Activated T-cell treated with anti-CD3 and anti-CD28 coated beads, Interleukin-2, amount 50 U/mL, for 4 hours (primary cell): ENCODE data around the gene REXO5. TPM values are rescaled to one million over a fixed set of nuclear protein-coding genes. Genes with fewer than 3 reads are reported as not detected.

Experiments used
- ATAC-seq, 2 donors: fragments of 200-7000 bp; cut with Tn5 transposase; one replicate each; pipeline ENCODE4 v1.10.0; 2021
- DNase-seq: peaks from one replicate; pipeline ENCODE4 v3.0.0-alpha.2; 2020
- H3K27me3 Mint-ChIP-seq: one replicate; pipeline ENCODE4 v1.8.0; 2021; ENCODE audit warnings: low read depth, mixed read lengths
- H3K36me3 Mint-ChIP-seq: one replicate; pipeline ENCODE4 v1.8.0; 2022; ENCODE audit warnings: mixed read lengths; ENCODE audit not compliant: insufficient read depth
- H3K4me1 Mint-ChIP-seq: one replicate; pipeline ENCODE4 v1.8.0; 2021; ENCODE audit warnings: low read depth, mixed read lengths
- H3K4me3 Mint-ChIP-seq: one replicate; pipeline ENCODE4 v1.8.0; 2021; ENCODE audit warnings: mild to moderate bottlenecking, moderate library complexity, mixed read lengths
- H3K9me3 Mint-ChIP-seq: one replicate; pipeline ENCODE4 v1.8.0; 2021; ENCODE audit warnings: mixed read lengths
- total RNA-seq, 3 donors: library from RNA; stranded (reverse); gene quantifications; one replicate each; pipeline ENCODE4 v1.2.1, GENCODE V29; 2021

The REXO5 gene
- total RNA-seq, 3 donors from 2014 or later = 2.9 to 3.9 (median 2.9) TPM

- ATAC-seq = no peak
Measured at GRCh38 chr16:20865420-20866131, 59.2 kb downstream of the REXO5 start.

DNA sequence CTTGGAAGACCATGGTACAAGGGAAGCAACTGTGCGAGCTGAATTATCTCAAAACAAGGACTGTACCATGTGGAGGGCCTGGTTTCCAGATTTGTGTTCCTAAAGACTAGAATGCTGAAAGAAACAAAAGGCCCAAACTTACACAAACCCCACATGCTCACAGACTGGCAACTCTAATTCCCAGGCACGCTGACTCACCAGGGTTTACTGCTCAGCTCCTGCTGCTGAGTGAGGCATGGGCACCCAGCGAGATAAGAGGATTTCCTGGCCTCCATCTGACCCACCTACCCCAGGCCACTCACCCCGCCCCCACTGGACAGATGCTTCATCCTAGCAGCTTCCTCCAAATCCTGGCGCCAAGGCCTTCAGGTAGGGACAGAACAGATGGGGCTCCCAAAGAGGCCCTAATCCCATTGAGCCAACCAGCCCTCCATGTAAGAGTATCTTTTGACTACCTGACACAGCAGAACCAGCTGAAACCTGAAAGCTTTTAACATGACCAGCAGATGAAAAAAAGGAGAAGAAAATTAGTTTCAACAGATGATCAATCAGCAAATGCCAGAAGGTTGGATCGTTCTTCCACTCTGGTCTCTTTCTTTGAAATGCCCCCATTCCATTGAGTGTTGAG lies 59.9 kb downstream of the REXO5 start:
- peaks cover 6% of the 10 kb centered on the region for H3K36me3 Mint-ChIP-seq
- no peaks in the 10 kb centered on the region for H3K9me3 Mint-ChIP-seq
- no peaks in the 10 kb centered on the region for H3K27me3 Mint-ChIP-seq
- no peak overlapping the region for H3K4me3 Mint-ChIP-seq
- no peak for DNase-seq
- H3K4me1 Mint-ChIP-seq = peaks cover 16% of the 10 kb centered on the region
- ATAC-seq = no peak

More at GRCh38 chr16:20865420-20866131, 59.2 kb downstream of the REXO5 start:
- Mint-ChIP-seq H3K4me3 (no peak overlapping the region), H3K4me1 (peaks cover 16% of the 10 kb centered on the region), H3K36me3 (peaks cover 7% of the 10 kb centered on the region), H3K27me3 (no peaks in the 10 kb centered on the region), H3K9me3 (no peaks in the 10 kb centered on the region)
- DNase-seq = no peak

DNA sequence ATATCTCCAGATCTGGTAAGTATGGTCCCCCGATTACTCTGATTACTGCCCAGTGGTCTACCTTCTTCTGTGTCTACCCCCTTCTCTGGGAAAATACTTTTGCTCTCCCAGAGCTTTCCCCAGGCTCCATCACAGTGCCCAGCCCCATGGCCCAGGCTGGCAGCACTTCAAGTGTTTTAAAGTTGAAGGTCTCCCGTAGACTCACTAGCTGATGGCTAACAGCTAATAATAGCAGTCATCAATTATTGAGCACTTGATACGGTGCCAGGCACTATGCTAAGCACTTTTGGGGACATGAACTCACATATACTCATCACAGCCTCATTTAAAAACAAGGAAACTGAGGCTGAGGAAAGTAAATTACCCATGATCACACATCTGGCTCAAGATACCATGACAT lies 60.5 kb downstream of the REXO5 start:
- ATAC-seq (no peak), DNase-seq (no peak)
- Mint-ChIP-seq H3K27me3 (no peaks in the 10 kb centered on the region), H3K4me3 (no peak overlapping the region), H3K4me1 (peaks cover 16% of the 10 kb centered on the region), H3K9me3 (no peaks in the 10 kb centered on the region), H3K36me3 (peaks cover 6% of the 10 kb centered on the region)

- Mint-ChIP-seq H3K4me1 (peaks cover 20% of the 10 kb centered on the region), H3K4me3 (no peak overlapping the region), H3K36me3 (peaks cover under 1% of the 10 kb centered on the region), H3K27me3 (no peaks in the 10 kb centered on the region), H3K9me3 (no peaks in the 10 kb centered on the region)
- no peak for DNase-seq
- no peak for ATAC-seq
Measured at GRCh38 chr16:20867585-20867984, 61.3 kb downstream of the REXO5 start.

DNA sequence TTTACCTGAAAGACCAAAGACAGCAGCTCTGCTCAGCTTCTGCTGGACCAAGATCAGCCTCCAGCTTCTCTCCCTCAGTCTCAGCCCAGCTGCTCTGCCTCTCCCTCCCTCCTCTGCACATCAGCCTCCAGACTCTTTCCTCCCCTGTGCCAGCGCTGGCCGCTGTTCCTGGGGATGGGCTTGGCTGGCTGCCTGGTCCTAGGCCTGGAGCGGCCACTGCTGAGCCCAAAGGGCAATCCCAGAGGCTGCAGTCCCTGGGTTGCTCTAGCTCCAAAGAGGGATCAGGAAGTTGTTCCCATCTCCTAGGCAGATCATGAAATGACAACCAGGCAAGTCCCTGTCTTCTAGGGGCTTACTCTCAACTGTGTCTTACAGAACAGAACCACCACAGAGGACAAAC lies 62.6 kb downstream of the REXO5 start:
- H3K36me3 Mint-ChIP-seq = no peaks in the 10 kb centered on the region
- ATAC-seq = no peak
- H3K4me3 Mint-ChIP-seq = no peak overlapping the region
- no peaks in the 10 kb centered on the region for H3K9me3 Mint-ChIP-seq
- DNase-seq = no peak
- H3K4me1 Mint-ChIP-seq = peaks cover 30% of the 10 kb centered on the region
- no peaks in the 10 kb centered on the region for H3K27me3 Mint-ChIP-seq

DNA sequence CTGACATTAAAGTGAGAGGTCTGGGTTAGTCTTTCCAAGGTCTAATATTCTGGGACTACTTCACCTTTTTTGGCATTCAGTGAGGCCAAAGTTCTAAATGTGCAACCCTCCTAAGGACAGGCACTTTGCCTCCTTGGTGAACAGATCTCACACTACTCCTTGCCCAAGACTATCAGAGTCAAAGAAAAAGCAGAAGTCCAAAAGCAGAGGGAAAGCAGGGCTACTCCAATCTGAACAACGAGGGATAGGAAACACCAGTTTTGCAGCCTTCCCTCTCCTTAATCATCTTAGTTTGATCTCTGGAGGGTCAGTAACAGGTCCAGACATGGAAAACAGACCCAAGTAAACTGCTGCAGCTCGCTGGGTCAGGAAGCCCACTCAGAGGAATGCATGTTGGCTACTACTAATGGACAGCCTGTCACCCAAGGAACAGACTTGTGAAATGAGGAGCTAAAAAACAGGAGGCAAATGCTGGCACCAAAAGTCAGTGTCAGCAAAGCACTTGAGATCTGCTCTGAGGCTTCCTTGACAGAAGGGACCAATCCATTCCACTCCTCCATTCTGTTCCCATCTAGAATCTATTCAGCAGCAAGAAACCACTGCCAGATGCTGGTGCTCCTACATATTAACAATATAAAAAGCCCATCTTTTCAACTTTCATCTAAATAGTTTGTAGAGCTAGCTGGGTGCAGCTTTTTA lies 63.9 kb downstream of the REXO5 start:
- Mint-ChIP-seq H3K9me3 (no peaks in the 10 kb centered on the region), H3K4me1 (peaks cover 41% of the 10 kb centered on the region), H3K36me3 (no peaks in the 10 kb centered on the region), H3K27me3 (no peaks in the 10 kb centered on the region), H3K4me3 (no peak overlapping the region)
- DNase-seq (no peak), ATAC-seq (no peak)

DNA sequence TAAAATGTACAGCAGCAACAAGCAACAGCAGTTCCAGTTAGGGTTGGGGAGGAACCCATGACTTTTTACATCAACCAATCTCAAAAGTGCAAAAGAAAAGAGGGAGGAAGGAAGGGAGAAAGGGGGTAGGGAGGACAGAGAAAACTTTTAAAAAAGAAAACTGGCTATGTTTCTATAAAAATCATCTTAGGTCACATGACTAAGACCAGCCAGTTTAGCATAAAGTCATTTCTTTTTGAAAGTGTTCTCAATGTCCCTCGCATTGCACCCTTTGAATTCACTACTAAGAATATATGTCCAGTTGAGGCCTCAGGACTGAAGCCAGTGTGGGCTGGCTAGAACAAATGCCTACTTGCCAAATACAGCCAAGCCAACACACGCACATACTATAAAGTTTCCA lies 64.9 kb downstream of the REXO5 start:
- Mint-ChIP-seq H3K4me1 (peaks cover 37% of the 10 kb centered on the region), H3K36me3 (peaks cover 1% of the 10 kb centered on the region), H3K4me3 (no peak overlapping the region), H3K9me3 (no peaks in the 10 kb centered on the region), H3K27me3 (no peaks in the 10 kb centered on the region)
- DNase-seq = no peak
- no peak for ATAC-seq

DNA sequence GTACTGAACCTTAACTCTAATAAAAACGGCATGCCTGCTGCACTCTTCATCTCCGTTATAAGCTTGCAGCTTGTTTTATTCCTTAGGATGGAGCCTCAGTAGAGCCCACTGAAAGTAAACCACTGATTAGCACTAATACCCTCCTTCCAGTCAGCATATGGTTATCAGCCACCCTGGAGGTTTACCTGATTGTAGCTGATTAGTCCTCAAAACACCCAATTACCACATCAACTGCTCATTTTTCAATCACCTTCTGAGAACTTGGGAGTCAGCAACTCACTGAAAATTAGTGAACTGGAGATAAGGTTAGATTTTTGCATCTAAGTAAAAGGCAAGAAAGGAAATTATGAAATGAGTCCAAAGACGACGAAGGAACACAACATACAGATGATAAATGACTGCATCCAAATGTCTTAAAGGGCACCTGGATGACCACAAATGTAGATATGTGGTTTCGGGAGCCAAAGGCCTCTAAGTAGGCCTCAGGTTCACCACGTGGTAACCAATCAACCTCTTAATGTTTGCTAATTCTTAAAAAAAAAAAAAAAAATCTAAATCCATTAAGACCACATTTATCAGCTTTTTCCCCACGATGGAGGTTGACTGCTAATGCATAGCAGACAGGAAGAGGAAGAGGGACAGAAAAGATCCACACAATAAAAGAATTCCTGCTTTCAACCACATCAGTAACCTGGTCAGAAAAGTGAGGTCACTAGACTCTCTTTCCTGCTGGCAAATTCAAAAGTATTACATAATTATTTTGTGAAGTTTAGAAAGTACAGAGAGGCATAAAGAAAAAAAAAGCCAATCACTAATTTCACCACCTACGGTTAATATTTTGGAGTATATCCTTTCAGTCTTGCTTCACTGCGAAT lies 65.9 kb downstream of the REXO5 start:
- Mint-ChIP-seq H3K9me3 (no peaks in the 10 kb centered on the region), H3K4me3 (no peak overlapping the region), H3K27me3 (no peaks in the 10 kb centered on the region), H3K4me1 (peaks cover 34% of the 10 kb centered on the region), H3K36me3 (peaks cover 6% of the 10 kb centered on the region)
- ATAC-seq (no peak), DNase-seq (no peak)

DNA sequence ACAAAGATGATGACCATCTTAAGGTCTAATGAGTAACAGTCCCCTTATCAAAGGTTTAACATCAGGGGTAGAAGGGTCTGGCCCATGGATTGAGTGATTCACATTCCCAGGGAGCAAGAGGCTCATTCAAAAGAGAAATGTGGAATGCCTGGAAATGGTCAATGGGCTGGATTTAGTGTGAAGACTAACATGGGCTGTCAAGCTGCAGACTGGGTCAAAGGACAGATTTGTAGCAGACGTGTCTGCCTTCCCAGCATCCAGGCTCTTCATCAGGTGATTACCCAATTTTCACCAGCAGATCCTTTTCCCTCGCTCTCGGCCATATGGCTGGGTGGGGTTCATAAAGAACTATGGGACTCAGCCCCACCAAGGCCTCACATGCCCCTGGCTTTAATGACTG lies 67.0 kb downstream of the REXO5 start:
- DNase-seq (no peak), ATAC-seq (no peak)
- Mint-ChIP-seq H3K4me1 (peaks cover 39% of the 10 kb centered on the region), H3K27me3 (no peaks in the 10 kb centered on the region), H3K36me3 (peaks cover 6% of the 10 kb centered on the region), H3K9me3 (no peaks in the 10 kb centered on the region), H3K4me3 (no peak overlapping the region)

- Mint-ChIP-seq H3K9me3 (no peaks in the 10 kb centered on the region), H3K4me1 (peaks cover 46% of the 10 kb centered on the region), H3K27me3 (no peaks in the 10 kb centered on the region), H3K36me3 (peaks cover 6% of the 10 kb centered on the region), H3K4me3 (peak overlapping the region; percentile 56)
- DNase-seq (no peak), ATAC-seq (peak in 1 of 2 donors; percentile 25)
Measured at GRCh38 chr16:20874088-20874581, 67.8 kb downstream of the REXO5 start.

GRCh38 chr16:20875355-20875650 lies 69.0 kb downstream of the REXO5 start:
- no peak for DNase-seq
- Mint-ChIP-seq H3K9me3 (no peaks in the 10 kb centered on the region), H3K4me3 (no peak overlapping the region), H3K36me3 (peaks cover 6% of the 10 kb centered on the region), H3K4me1 (peaks cover 54% of the 10 kb centered on the region), H3K27me3 (no peaks in the 10 kb centered on the region)
- ATAC-seq = no peak

DNA sequence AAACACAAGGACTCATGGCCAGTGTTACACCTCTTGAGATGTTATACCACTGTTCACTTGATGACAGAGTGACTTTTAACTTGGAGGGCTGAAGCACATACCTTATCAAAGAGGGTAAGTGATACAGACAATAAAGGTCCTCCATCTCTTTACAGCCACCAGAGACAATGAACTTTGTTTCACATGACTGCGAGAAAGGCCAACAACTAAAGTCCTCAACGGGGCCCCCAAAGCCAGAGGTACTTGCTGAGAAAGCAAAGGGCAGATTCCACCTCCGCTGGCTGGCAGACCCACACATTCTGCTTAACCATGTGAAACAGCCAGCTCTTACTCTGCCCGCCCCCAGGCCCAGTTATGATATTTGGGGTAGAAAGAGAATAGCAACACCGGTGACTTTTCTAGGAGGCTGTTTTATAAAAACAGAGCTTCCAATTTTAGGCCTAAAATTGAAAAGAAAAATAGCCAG lies 72.4 kb downstream of the REXO5 start:
- Mint-ChIP-seq H3K9me3 (no peaks in the 10 kb centered on the region), H3K4me1 (peaks cover 41% of the 10 kb centered on the region)
- DNase-seq = no peak

GRCh38 chr16:20879175-20880040 lies 73.1 kb downstream of the REXO5 start:
- no peaks in the 10 kb centered on the region for H3K9me3 Mint-ChIP-seq
- no peaks in the 10 kb centered on the region for H3K27me3 Mint-ChIP-seq
- peaks cover 40% of the 10 kb centered on the region for H3K4me1 Mint-ChIP-seq
- DNase-seq (no peak), ATAC-seq (peak in 1 of 2 donors; percentile 41)
- H3K36me3 Mint-ChIP-seq = peaks cover 7% of the 10 kb centered on the region
- no peak overlapping the region for H3K4me3 Mint-ChIP-seq

More for the DNA sequence above, 72.4 kb downstream of the REXO5 start:
- H3K36me3 Mint-ChIP-seq = peaks cover 6% of the 10 kb centered on the region
- ATAC-seq = no peak
- no peak overlapping the region for H3K4me3 Mint-ChIP-seq
- no peaks in the 10 kb centered on the region for H3K27me3 Mint-ChIP-seq
